Neural cell (in vitro differentiated cells): ENCODE measurements around the gene CCNI2. TPM values are rescaled to one million over a fixed set of nuclear protein-coding genes. Genes with fewer than 3 reads are reported as not detected.

ENCODE experiments used
- H2AFZ ChIP-seq: fragments of 200-600, 300-800 bp; sonication (generic), shearing (Covaris generic); 2 replicates; pipeline ENCODE4 v1.6.0; 2014; ENCODE audit warnings: low read depth, mild to moderate bottlenecking, antibody characterized with exemption, low read length, moderate library complexity
- H3F3A ChIP-seq: fragments of 200-600 bp; shearing (Covaris generic); 2 replicates; pipeline ENCODE4 v1.6.1; 2016; ENCODE audit warnings: mild to moderate bottlenecking, moderate library complexity, mixed read lengths, antibody characterized with exemption, low read length; ENCODE audit not compliant: insufficient read depth, poor library complexity, severe bottlenecking
- H3K27ac ChIP-seq: fragments of 200-600, 300-800 bp; sonication (generic), shearing (Covaris generic); 2 replicates; pipeline ENCODE4 v1.5.1; 2014; ENCODE audit warnings: mild to moderate bottlenecking, low read length, moderate library complexity
- H3K27me3 ChIP-seq: fragments of 300-800, 200-600 bp; sonication (generic), shearing (Covaris generic); 2 replicates; pipeline ENCODE4 v1.6.0; 2014; ENCODE audit warnings: mild to moderate bottlenecking, low read depth, low read length, moderate library complexity; ENCODE audit not compliant: insufficient read depth
- H3K36me3 ChIP-seq: fragments of 300-800, 200-600 bp; sonication (generic), shearing (Covaris generic); 2 replicates; pipeline ENCODE4 v1.5.1; 2014; ENCODE audit warnings: mild to moderate bottlenecking, antibody characterized with exemption, low read length, moderate library complexity; ENCODE audit not compliant: insufficient read depth
- H3K4me2 ChIP-seq: fragments of 300-800, 200-600 bp; sonication (generic), shearing (Covaris generic); 2 replicates; pipeline ENCODE4 v1.6.0; 2014; ENCODE audit warnings: mild to moderate bottlenecking, low read length
- H3K4me3 ChIP-seq: fragments of 300-800, 200-600 bp; sonication (generic), shearing (Covaris generic); 2 replicates; pipeline ENCODE4 v1.5.1; 2014; ENCODE audit warnings: mild to moderate bottlenecking, low read length, moderate library complexity
- H3K79me2 ChIP-seq: fragments of 200-600 bp; shearing (Covaris generic); replicated peaks from 2 replicates; pipeline ENCODE4 v1.6.0; 2014; ENCODE audit warnings: mild to moderate bottlenecking, low read length, moderate library complexity; ENCODE audit not compliant: insufficient read depth
- H3K9ac ChIP-seq: fragments of 300-800, 200-600 bp; sonication (generic), shearing (Covaris generic); 2 replicates; pipeline ENCODE4 v1.6.1; 2016; ENCODE audit warnings: mild to moderate bottlenecking, low read length, mixed read lengths
- H3K9me2 ChIP-seq: fragments of 200-600 bp; shearing (Covaris generic); 2 replicates; pipeline ENCODE4 v1.6.1; 2016; ENCODE audit warnings: mild to moderate bottlenecking, low read length, mixed read lengths; ENCODE audit not compliant: insufficient read depth
- H3K9me3 ChIP-seq: fragments of 200-600, 300-800 bp; sonication (generic), shearing (Covaris generic); 2 replicates; pipeline ENCODE4 v1.6.1; 2016; ENCODE audit warnings: mild to moderate bottlenecking, mixed run types, low read length, moderate library complexity, mixed read lengths
- H4K20me1 ChIP-seq: fragments of 200-600 bp; shearing (Covaris generic); 2 replicates; pipeline ENCODE4 v1.6.1; 2016; ENCODE audit warnings: mild to moderate bottlenecking, mixed run types; ENCODE audit not compliant: insufficient read depth
- EP300 ChIP-seq: fragments of 450-650 bp; conservative IDR thresholded peaks from 2 replicates; pipeline ENCODE4 v1.6.1; 2014; ENCODE audit warnings: antibody characterized with exemption, mild to moderate bottlenecking, moderate library complexity; ENCODE audit not compliant: poor library complexity, severe bottlenecking
- EZH2 ChIP-seq: fragments of 200-600, 300-800 bp; shearing (Covaris generic), sonication (generic); IDR thresholded peaks from 2 replicates; pipeline ENCODE4 v1.6.1; 2014; ENCODE audit warnings: antibody characterized with exemption, low read length, borderline replicate concordance, mild to moderate bottlenecking; ENCODE audit not compliant: insufficient read depth, poor library complexity, severe bottlenecking
- MXI1 ChIP-seq: fragments of 450-650 bp; conservative IDR thresholded peaks from 2 replicates; pipeline ENCODE4 v1.6.1; 2014; ENCODE audit warnings: antibody characterized with exemption, mild to moderate bottlenecking; ENCODE audit not compliant: poor library complexity, severe bottlenecking
- POLR2AphosphoS5 ChIP-seq: IDR thresholded peaks from 2 replicates; pipeline ENCODE4 v1.6.1; 2012
- RAD21 ChIP-seq: fragments of 450-650 bp; conservative IDR thresholded peaks from 2 replicates; pipeline ENCODE4 v1.6.1; 2014; ENCODE audit warnings: antibody characterized with exemption, mild to moderate bottlenecking, moderate library complexity
- REST ChIP-seq: IDR thresholded peaks from 2 replicates; pipeline ENCODE4 v1.6.1; 2012; ENCODE audit warnings: borderline replicate concordance
- SMC3 ChIP-seq: fragments of 450-650 bp; conservative IDR thresholded peaks from 2 replicates; pipeline ENCODE4 v1.6.1; 2014; ENCODE audit warnings: antibody characterized with exemption, mild to moderate bottlenecking, moderate library complexity; ENCODE audit not compliant: poor library complexity
- TAF1 ChIP-seq: IDR thresholded peaks from 2 replicates; pipeline ENCODE4 v1.6.1; 2012; ENCODE audit warnings: low read depth
- polyA plus RNA-seq: library from polyadenylated mRNA; depleted of rRNA; stranded (reverse); fragments of >200 nt; gene quantifications from 2 replicates; pipeline ENCODE4 v1.2.3, GENCODE V29; 2014
- TF ChIP-seq, protein P1 (sequence below): fragments of 450-650 bp; IDR thresholded peaks from 2 replicates; pipeline ENCODE4 v1.5.1; 2014; ENCODE audit warnings: antibody characterized with exemption, mild to moderate bottlenecking, moderate library complexity; ENCODE audit not compliant: poor library complexity, severe bottlenecking

CCNI2 gene
- polyA plus RNA-seq, 1 donor from 2014 or later = not detected

DNA sequence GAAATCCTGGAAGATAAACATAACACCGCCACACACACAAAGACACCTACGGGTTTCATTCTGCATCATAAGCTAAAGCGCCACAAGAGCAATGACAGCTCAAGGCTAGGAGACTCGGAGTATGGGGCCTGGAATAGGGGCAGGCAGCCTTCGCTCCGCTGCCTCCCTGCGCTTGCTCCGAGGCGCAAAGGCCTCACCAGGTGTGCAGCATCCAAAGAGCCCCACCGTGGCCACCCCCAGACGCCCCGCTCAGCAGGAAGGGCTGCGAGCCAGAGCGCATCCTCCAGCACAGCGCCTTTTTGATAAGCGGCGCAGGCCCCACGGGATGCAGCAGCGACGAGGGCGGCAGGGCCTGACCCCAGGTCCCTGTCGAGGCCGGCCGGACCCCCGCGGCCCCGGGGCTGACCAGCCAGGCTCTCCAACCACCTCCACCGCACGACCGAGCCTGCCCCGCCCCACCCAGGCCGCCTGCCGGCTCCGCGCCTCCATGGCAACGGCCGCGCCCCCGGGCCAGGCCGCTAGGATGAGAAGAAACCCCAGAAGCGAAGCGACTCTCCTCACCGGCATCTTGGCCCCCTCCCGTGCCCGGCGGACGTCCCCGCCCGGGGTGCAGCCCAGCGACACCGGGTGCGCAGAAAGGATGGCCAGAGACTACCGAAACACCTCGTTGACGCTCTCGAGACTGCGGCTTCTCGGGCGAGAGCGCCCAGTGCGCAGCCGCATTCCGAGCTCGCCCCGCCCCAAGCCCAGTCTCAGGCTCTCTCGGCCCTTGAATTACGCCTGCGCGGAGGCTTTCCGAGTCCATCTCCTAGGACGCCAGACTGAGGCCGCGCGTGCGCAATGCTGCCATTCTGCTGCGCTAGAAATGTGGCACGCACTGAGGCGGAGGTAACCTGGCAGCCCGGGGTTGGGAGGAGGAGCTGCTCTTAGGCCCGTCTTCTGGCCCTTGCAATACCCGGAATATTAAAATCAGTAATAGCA, 10.1 kb upstream of the CCNI2 start, which contains the start of gene KIF3A:
Gene KIF3A, minus strand, starts transcription at position 694 of the 981 bp plus-strand sequence. Its CDS starts 127 bp downstream, at position 567.
- TF ChIP-seq POLR2AphosphoS5 (peak; percentile 99), TAF1 (peak; percentile 65), EZH2 (no peak), MXI1 (peak; percentile 73), SMC3 (peak; percentile 52), EP300 (no peak), RAD21 (peak; percentile 37), REST (peak; percentile 73)
- TF ChIP-seq, protein P1, sequence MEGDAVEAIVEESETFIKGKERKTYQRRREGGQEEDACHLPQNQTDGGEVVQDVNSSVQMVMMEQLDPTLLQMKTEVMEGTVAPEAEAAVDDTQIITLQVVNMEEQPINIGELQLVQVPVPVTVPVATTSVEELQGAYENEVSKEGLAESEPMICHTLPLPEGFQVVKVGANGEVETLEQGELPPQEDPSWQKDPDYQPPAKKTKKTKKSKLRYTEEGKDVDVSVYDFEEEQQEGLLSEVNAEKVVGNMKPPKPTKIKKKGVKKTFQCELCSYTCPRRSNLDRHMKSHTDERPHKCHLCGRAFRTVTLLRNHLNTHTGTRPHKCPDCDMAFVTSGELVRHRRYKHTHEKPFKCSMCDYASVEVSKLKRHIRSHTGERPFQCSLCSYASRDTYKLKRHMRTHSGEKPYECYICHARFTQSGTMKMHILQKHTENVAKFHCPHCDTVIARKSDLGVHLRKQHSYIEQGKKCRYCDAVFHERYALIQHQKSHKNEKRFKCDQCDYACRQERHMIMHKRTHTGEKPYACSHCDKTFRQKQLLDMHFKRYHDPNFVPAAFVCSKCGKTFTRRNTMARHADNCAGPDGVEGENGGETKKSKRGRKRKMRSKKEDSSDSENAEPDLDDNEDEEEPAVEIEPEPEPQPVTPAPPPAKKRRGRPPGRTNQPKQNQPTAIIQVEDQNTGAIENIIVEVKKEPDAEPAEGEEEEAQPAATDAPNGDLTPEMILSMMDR = peak; percentile 37
- Histone ChIP-seq H2AFZ (peak within 1 kb of the TSS; percentile 91), H3K27ac (peak within 1 kb of the TSS; percentile 87)

GRCh38 chr5:132737982-132738681, 9.1 kb upstream of the CCNI2 start:
- H3K4me2 ChIP-seq = peak overlapping the region; percentile 27
- TF ChIP-seq TAF1 (no peak), RAD21 (no peak), MXI1 (no peak), EZH2 (no peak), SMC3 (no peak), EP300 (no peak), POLR2AphosphoS5 (no peak), REST (no peak)
- TF ChIP-seq, protein P1 = no peak
- no peaks in the 10 kb centered on the region for H3K9me3 ChIP-seq
- no peaks in the 10 kb centered on the region for H3K36me3 ChIP-seq
- peak overlapping the region; percentile 6 for H2AFZ ChIP-seq
- H3K79me2 ChIP-seq = peaks cover 38% of the 10 kb centered on the region
- peak overlapping the region; percentile 86 for H3K9ac ChIP-seq
- no peaks in the 10 kb centered on the region for H3K27me3 ChIP-seq
- H3F3A ChIP-seq = no peaks in the 10 kb centered on the region
- H3K4me3 ChIP-seq = peak overlapping the region; percentile 86
- H3K9me2 ChIP-seq = no peaks in the 10 kb centered on the region
- peaks cover 4% of the 10 kb centered on the region for H4K20me1 ChIP-seq
- no peak overlapping the region for H3K27ac ChIP-seq

More for the DNA sequence above, 10.1 kb upstream of the CCNI2 start, which contains the start of gene KIF3A:
- H3K36me3 ChIP-seq = no peaks in the 10 kb centered on the region
- H3K27me3 ChIP-seq = no peaks in the 10 kb centered on the region
- H3F3A ChIP-seq = no peaks in the 10 kb centered on the region
- no peaks in the 10 kb centered on the region for H3K9me2 ChIP-seq
- peak within 1 kb of the TSS; percentile 98 for H3K4me2 ChIP-seq
- H3K9ac ChIP-seq = peak within 1 kb of the TSS; percentile 86
- H4K20me1 ChIP-seq = peaks cover 4% of the 10 kb centered on the region
- peaks cover 42% of the 10 kb centered on the region for H3K79me2 ChIP-seq
- no peaks in the 10 kb centered on the region for H3K9me3 ChIP-seq
- peak within 1 kb of the TSS; percentile 86 for H3K4me3 ChIP-seq
